ENCODE data around the gene PIGH.
"Not testable (repeated sequence)": the region's sequence is repeated elsewhere in the genome, so short reads cannot be mapped to it uniquely, and the experiment has no call there.

Gene PIGH

DNA sequence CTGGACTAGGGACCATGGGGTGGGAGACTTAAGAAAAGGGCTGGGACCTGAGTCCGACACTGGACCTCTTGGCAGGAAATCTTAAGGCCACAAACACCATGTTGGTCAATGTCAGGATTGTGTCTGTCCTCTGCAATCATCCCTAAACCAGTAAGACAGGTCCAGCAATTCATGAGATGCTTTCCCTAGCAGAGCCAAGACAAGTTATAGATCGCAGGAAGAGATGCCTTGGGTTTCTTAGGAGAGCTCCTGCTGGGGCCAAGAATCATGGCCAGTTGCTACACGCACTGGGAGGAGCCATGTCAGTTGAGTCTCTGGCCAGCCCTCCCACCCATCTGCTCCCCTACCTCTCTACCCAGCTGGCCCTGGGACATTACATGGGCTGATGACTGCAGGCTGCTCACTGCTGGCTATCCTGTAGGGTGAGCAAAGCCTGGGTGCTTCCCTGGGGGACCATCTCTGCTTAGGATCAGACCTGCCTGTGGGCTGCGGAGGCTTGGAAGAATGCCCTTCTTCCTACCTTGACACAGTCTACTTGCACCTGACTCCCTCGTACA lies 52.8 kb downstream of the PIGH start:
- Histone ChIP-seq H3K36me3 (ENCODE audit: control insufficient read depth, insufficient read depth, low read length, severe bottlenecking) (peaks cover 9% of the 10 kb centered on the region), H3K9me3 (ENCODE audit: control insufficient read depth, low read length) (peaks cover 13% of the 10 kb centered on the region), H3K4me3 (ENCODE audit: low read length) (no peak overlapping the region), H3K9ac (ENCODE audit: low read length) (no peak overlapping the region), H3K4me1 (ENCODE audit: control insufficient read depth, insufficient read depth, low read length) (no peaks in the 10 kb centered on the region), H3K27me3 (replicated peaks; ENCODE audit: control insufficient read depth, insufficient read depth, low read length) (peaks cover 13% of the 10 kb centered on the region)
- no peak for DNase-seq (ENCODE audit: low read depth)

GRCh38 chr14:67544590-67544989 lies 55.5 kb downstream of the PIGH start:
- Histone ChIP-seq H3K9me3 (ENCODE audit: control insufficient read depth, low read length) (peaks cover 13% of the 10 kb centered on the region), H3K4me3 (ENCODE audit: low read length) (no peak overlapping the region), H3K27me3 (replicated peaks; ENCODE audit: control insufficient read depth, insufficient read depth, low read length) (peaks cover 13% of the 10 kb centered on the region), H3K4me1 (ENCODE audit: control insufficient read depth, insufficient read depth, low read length) (no peaks in the 10 kb centered on the region), H3K36me3 (ENCODE audit: control insufficient read depth, insufficient read depth, low read length, severe bottlenecking) (peaks cover 9% of the 10 kb centered on the region), H3K9ac (ENCODE audit: low read length) (no peak overlapping the region)
- no peak for DNase-seq (ENCODE audit: low read depth)

GRCh38 chr14:67542620-67543019 lies 57.4 kb downstream of the PIGH start:
- not testable (repeated sequence) for DNase-seq (ENCODE audit: low read depth); H3K36me3 ChIP-seq (ENCODE audit: control insufficient read depth, insufficient read depth, low read length, severe bottlenecking); H3K4me1 ChIP-seq (ENCODE audit: control insufficient read depth, insufficient read depth, low read length); H3K9ac ChIP-seq (ENCODE audit: low read length); H3K4me3 ChIP-seq (ENCODE audit: low read length)
- H3K27me3 ChIP-seq (replicated peaks; ENCODE audit: control insufficient read depth, insufficient read depth, low read length) = peaks cover 13% of the 10 kb centered on the region
- H3K9me3 ChIP-seq (ENCODE audit: control insufficient read depth, low read length) = peaks cover 13% of the 10 kb centered on the region

DNA sequence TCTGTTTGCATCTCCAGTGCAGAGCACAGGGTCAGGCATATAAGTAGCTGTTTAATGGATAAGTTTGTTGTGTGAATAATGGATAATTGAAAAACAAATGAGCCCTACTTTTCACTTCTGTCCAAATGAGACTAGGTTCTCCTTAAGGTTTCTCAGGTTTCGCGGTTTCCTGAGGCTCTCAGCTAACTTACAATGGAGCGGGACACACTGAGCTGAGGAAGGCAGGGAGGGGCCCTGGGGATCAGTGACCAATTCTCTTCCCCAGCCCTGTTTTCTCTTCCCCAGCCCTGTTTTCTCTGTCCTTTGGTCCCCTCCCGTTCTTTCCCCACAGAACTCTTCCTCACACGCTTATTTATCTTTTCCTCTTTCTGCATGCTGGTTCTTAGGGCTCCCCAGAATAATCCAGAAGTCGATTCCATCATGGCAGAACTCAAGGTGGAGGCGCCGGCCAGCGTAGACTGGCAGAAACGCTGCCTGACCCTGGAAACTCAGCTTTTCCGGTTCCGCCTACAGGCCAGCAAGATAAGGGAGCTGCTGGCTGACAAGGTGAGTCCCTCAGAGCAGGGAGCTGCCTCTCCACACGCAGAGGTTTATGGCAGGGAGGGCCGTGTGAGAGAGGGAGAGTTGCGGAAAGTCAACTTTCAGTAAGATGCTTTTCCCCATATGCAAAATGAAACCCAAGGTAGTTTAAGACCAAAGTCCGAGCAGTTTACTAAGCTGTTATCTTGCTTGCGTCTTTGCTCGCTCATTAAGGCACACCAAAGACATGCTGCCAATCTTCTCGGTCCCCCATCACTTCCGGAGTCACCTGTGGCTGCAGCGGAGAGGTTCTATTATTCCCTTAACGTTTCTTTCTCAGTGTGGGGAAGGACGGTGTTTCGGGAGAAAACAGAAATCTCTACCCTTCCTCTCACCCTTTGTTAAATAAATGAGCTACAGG lies 58.4 kb downstream of the PIGH start:
- DNase-seq (ENCODE audit: low read depth) = no peak
- Histone ChIP-seq H3K4me1 (ENCODE audit: control insufficient read depth, insufficient read depth, low read length) (peaks cover 5% of the 10 kb centered on the region), H3K9me3 (ENCODE audit: control insufficient read depth, low read length) (peaks cover 13% of the 10 kb centered on the region), H3K36me3 (ENCODE audit: control insufficient read depth, insufficient read depth, low read length, severe bottlenecking) (peaks cover 9% of the 10 kb centered on the region), H3K27me3 (replicated peaks; ENCODE audit: control insufficient read depth, insufficient read depth, low read length) (peaks cover 11% of the 10 kb centered on the region), H3K4me3 (ENCODE audit: low read length) (no peak overlapping the region), H3K9ac (ENCODE audit: low read length) (no peak overlapping the region)
